ENCODE results near the gene IGF2R. TPM values are rescaled to one million over a fixed set of nuclear protein-coding genes. Genes with fewer than 3 reads are reported as not detected.

The IGF2R gene
- total RNA-seq, 1 experiment from 2014 or later: 35.9 TPM

GRCh38 chr6:160156842-160157241 is 188.0 kb downstream of the IGF2R start:
- H3K9me3 ChIP-seq: no peaks in the 10 kb centered on the region; the same call in 1 of the 2 replicates
- no peak overlapping the region for H3K4me3 ChIP-seq

GRCh38 chr6:160160450-160160849 is 191.6 kb downstream of the IGF2R start:
- H3K9me3 ChIP-seq: no peaks in the 10 kb centered on the region
- H3K4me3 ChIP-seq: no peak overlapping the region
- no peak for DNase-seq
- no peaks in the 10 kb centered on the region for H3K36me3 ChIP-seq
- no peaks in the 10 kb centered on the region for H3K27me3 ChIP-seq

More at GRCh38 chr6:160156842-160157241, 188.0 kb downstream of the IGF2R start:
- no peaks in the 10 kb centered on the region for H3K27me3 ChIP-seq
- DNase-seq: no peak
- no peaks in the 10 kb centered on the region for H3K36me3 ChIP-seq

Other genes starting within 250 kb of the IGF2R start
- gene WTAP, start 241.6 kb upstream of the IGF2R start, total RNA-seq (2014; rRNA removed; shearing (Covaris generic); ENCODE audit: low replicate concordance): 65.3 and 94.1 TPM in 2 replicates
- 33.7 and 45.2 TPM in 2 replicates for gene ACAT2, start 207.0 kb upstream of the IGF2R start, total RNA-seq (2014; rRNA removed; shearing (Covaris generic); ENCODE audit: low replicate concordance)
- gene TCP1, start 179.5 kb upstream of the IGF2R start, total RNA-seq (2014; rRNA removed; shearing (Covaris generic); ENCODE audit: low replicate concordance): 229 and 269 TPM in 2 replicates
- 129 and 143 TPM in 2 replicates for gene MRPL18, start 178.6 kb upstream of the IGF2R start, total RNA-seq (2014; rRNA removed; shearing (Covaris generic); ENCODE audit: low replicate concordance)
- not detected in 2 replicates for gene PNLDC1, start 168.8 kb upstream of the IGF2R start, total RNA-seq (2014; rRNA removed; shearing (Covaris generic); ENCODE audit: low replicate concordance)
- gene MAS1, start 78.1 kb upstream of the IGF2R start, total RNA-seq (2014; rRNA removed; shearing (Covaris generic); ENCODE audit: low replicate concordance): not detected in 2 replicates
- gene SLC22A1, start 152.7 kb downstream of the IGF2R start, total RNA-seq (2014; rRNA removed; shearing (Covaris generic); ENCODE audit: low replicate concordance): not detected in 2 replicates